Measurements from ENCODE around the gene PACRG.

DNA sequence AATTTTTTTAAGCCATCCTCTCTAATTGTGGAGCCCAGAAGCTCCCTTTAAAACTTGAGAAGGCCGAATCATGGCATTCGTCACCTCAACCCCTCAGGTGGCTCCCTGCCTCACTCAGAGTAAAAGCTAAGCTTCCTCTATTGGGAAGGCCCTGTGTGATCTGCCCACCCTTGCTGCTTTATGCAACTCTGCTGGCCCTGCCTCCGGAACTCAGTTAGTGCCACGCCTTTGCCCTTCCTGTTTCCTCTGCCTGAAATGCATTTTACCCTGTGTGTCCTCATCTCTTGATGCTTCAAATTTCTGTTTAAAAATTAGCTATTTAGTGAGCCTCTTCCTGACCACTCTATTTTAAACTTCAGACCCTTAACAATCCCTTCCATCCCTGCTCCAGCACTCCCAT lies 5.7 kb downstream of the PACRG start:
- no peak for TF ChIP-seq CTCF (IDR thresholded peaks at IDR 0.05)
- no peak for TF ChIP-seq MEF2A (IDR thresholded peaks at IDR 0.05; ENCODE audit: borderline replicate concordance, low read depth)
- no peak for TF ChIP-seq TAF1 (IDR thresholded peaks at IDR 0.05; ENCODE audit: borderline replicate concordance, low read depth, low read length)
- no peak for TF ChIP-seq GABPA (IDR thresholded peaks at IDR 0.05; ENCODE audit: low read depth)
- TF ChIP-seq TEAD4 (IDR thresholded peaks at IDR 0.05; ENCODE audit: borderline replicate concordance, insufficient read depth): no peak
- TF ChIP-seq REST (IDR thresholded peaks at IDR 0.05; ENCODE audit: low read depth, low read length): no peak
